HepG2 (cell line): Measurements from ENCODE around the gene SLC38A3. TPM values are rescaled to one million over a fixed set of nuclear protein-coding genes. Genes with fewer than 3 reads are reported as not detected.

Experiments used
- ADNP ChIP-seq: sonication (generic); formaldehyde crosslinking; IDR thresholded peaks from 2 replicates; pipeline ENCODE4 v1.4.0; 2020; ENCODE audit warnings: missing genetic modification reagents
- FOXC1 ChIP-seq: sonication (generic); formaldehyde crosslinking; IDR thresholded peaks from 2 replicates; pipeline ENCODE4 v1.8.0; 2022; ENCODE audit warnings: mild to moderate bottlenecking, missing genetic modification reagents, borderline replicate concordance
- FUBP1 ChIP-seq: sonication (generic); formaldehyde crosslinking; IDR thresholded peaks from 2 replicates; pipeline ENCODE4 v1.5.1; 2020; ENCODE audit warnings: missing genetic modification reagents, mild to moderate bottlenecking, borderline replicate concordance
- HDAC2 ChIP-seq: sonication (generic); formaldehyde crosslinking; IDR thresholded peaks from 2 replicates; pipeline ENCODE4 v1.4.0; 2020; ENCODE audit warnings: missing genetic modification reagents
- MTA1 ChIP-seq: sonication (generic); formaldehyde crosslinking; IDR thresholded peaks from 2 replicates; pipeline ENCODE4 v1.4.0; 2020; ENCODE audit warnings: missing genetic modification reagents, mild to moderate bottlenecking, borderline replicate concordance
- MTF2 ChIP-seq: sonication (generic); formaldehyde crosslinking; IDR thresholded peaks from 2 replicates; pipeline ENCODE4 v1.5.0; 2020; ENCODE audit warnings: missing genetic modification reagents, borderline replicate concordance
- NONO ChIP-seq, 2 experiments: fragments of 450-650 bp in 1 of 2; sonication (generic) in 1 of 2; formaldehyde crosslinking in 1 of 2; IDR thresholded peaks in 1 of 2; conservative IDR thresholded peaks in 1 of 2; 2 replicates each; pipeline versions ENCODE4 v1.6.1 to v1.8.0; 2017 to 2022; ENCODE audit warnings: mild to moderate bottlenecking in 1 of 2, missing genetic modification reagents in 1 of 2, moderate library complexity in 1 of 2
- RBM22 ChIP-seq: fragments of 200-400 bp; formaldehyde crosslinking; optimal IDR thresholded peaks from 2 replicates; pipeline ENCODE3; 2017; ENCODE audit warnings: mild to moderate bottlenecking, low read length, moderate library complexity
- SIN3A ChIP-seq: IDR thresholded peaks from 2 replicates; pipeline ENCODE4 v1.6.1; 2011; ENCODE audit warnings: low read depth, mild to moderate bottlenecking, control low read depth, low read length, borderline replicate concordance
- SPEN ChIP-seq: sonication (generic); formaldehyde crosslinking; IDR thresholded peaks from 2 replicates; pipeline ENCODE4 v1.5.1; 2020; ENCODE audit warnings: low read depth, mild to moderate bottlenecking, missing genetic modification reagents
- SRSF1 ChIP-seq: fragments of 200-400 bp; formaldehyde crosslinking; optimal IDR thresholded peaks from 2 replicates; pipeline ENCODE3; 2017; ENCODE audit warnings: mild to moderate bottlenecking, low read depth, low read length, moderate library complexity
- TBX3 ChIP-seq: fragments of 450-650 bp; IDR thresholded peaks from 2 replicates; pipeline ENCODE4 v1.6.1; 2017; ENCODE audit warnings: antibody characterized with exemption, mild to moderate bottlenecking, inconsistent platforms, borderline replicate concordance
- ZFX ChIP-seq: sonication (generic); formaldehyde crosslinking; IDR thresholded peaks from 2 replicates; pipeline ENCODE4 v1.4.0; 2020; ENCODE audit warnings: mild to moderate bottlenecking, low read depth, missing genetic modification reagents, moderate library complexity
- ZNF629 ChIP-seq: sonication (generic); formaldehyde crosslinking; conservative IDR thresholded peaks from 2 replicates; pipeline ENCODE4 v1.5.0; 2020; ENCODE audit warnings: missing genetic modification reagents
- ZSCAN12 ChIP-seq: sonication (generic); formaldehyde crosslinking; IDR thresholded peaks from 2 replicates; pipeline ENCODE4 v1.9.0; 2021; ENCODE audit warnings: mild to moderate bottlenecking, missing genetic modification reagents
- ZSCAN25 ChIP-seq: sonication (generic); formaldehyde crosslinking; IDR thresholded peaks from 2 replicates; pipeline ENCODE4 v1.8.0; 2022; ENCODE audit warnings: mild to moderate bottlenecking, missing genetic modification reagents
- polyA plus RNA-seq, 8 experiments: library from polyadenylated mRNA; depleted of rRNA in 3 of 8; stranded (reverse) in 7 of 8; unstranded in 1 of 8; fragments of >200 nt; fragmentation: Illumina TruSeq in 4 of 8; extraction: Trizol in 4 of 8; gene quantifications; 2 replicates each; pipeline versions ENCODE4 v1.2.1 to v1.2.3, GENCODE V29; 2011 to 2016; ENCODE audit warnings: low read depth in 4 of 8, missing spikeins in 1 of 8, mixed read lengths in 1 of 8; ENCODE audit not compliant: insufficient read depth in 1 of 8
- total RNA-seq, 5 experiments: library from RNA; depleted of rRNA; stranded (reverse); fragments of >200 nt; fragmentation: Illumina TruSeq; extraction: Trizol; gene quantifications; 2 replicates each; pipeline ENCODE4 v1.2.3, GENCODE V29; 2016; ENCODE audit warnings: low read depth in 1 of 5
- TF ChIP-seq, protein P1 (sequence below): sonication (generic); formaldehyde crosslinking; IDR thresholded peaks from 2 replicates; pipeline ENCODE4 v1.5.0; 2020; ENCODE audit warnings: missing genetic modification reagents
- TF ChIP-seq, protein P2 (sequence below): IDR thresholded peaks from 2 replicates; pipeline ENCODE4 v1.6.1; 2016; ENCODE audit warnings: mild to moderate bottlenecking

The SLC38A3 gene
- total and polyA plus RNA-seq, 2 of the 13 experiments (the other 11 are each of a cell fraction or from before 2014, with no cell fraction given): 29.8 to 164 TPM

DNA sequence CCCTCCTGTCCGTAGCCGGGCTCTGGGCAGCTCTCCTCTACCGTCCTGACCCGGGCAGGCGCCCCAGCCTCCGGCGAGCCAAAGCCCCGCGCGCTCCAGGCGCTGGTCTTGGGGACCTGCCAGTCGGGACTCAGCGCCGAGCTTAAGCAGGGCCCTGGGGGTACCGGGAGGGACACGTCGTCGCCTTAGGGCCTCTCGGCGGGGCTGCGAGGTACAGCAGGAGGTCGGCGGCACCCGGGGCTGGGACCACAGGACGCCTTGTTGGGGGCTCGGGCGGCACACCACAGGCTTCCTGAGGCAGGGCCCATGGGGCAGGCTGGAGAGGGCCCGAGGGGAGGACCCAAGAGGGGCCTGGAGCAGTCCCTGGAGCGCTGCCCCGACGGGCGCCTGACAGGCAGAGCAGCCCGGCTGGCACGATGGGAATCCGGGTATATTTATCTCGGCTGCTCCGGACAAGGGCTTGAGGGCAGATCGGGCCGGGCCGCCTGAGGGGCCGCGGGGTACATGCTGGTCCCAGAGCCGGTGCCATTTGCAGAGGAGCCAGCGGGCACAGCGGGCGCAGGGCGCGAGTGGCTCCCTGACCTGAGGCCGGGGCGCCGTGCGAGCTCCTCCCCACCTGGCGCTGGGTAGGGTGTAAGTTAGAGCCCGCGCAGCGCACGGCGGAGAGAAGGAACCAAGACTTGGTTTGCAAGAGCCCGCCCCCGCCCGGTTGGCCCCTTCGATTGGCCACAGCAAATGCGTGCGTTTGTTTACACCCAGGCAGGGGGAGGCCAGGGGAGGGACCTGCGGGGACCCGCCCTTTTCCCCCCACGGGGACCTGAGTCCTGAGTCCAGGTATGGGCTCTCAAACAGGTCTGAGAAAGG is 574 bp downstream of the SLC38A3 start (continued):
- TF ChIP-seq TBX3 (no peak), ADNP (CRISPR knock-in tag) (no peak), SRSF1 (peak; percentile 79), ZFX (peak; percentile 45; the same call in 1 of the 2 replicates), HDAC2 (peak; percentile 39; the same call in 1 of the 2 replicates), FUBP1 (CRISPR knock-in tag) (0 out of 2 replicates have a peak, but pooled peaks have one; percentile 55), ZNF629 (0 out of 2 replicates have a peak, but pooled peaks have one; percentile 2), ZSCAN25 (CRISPR knock-in tag) (peak; percentile 67; the same call in 1 of the 2 replicates), NONO (IDR thresholded peaks at IDR 0.05) (no peak), NONO (CRISPR knock-in tag; conservative IDR thresholded peaks at IDR 0.05) (peak; percentile 58; the same call in 1 of the 2 replicates), RBM22 (peak; percentile 29), ZSCAN12 (CRISPR knock-in tag) (peak; percentile 74; the same call in 1 of the 2 replicates), SIN3A (peak; percentile 97), FOXC1 (CRISPR knock-in tag) (0 out of 2 replicates have a peak, but pooled peaks have one; percentile 7), MTF2 (CRISPR knock-in tag) (0 out of 2 replicates have a peak, but pooled peaks have one; percentile 26), SPEN (CRISPR knock-in tag) (0 out of 2 replicates have a peak, but pooled peaks have one; percentile 28), MTA1 (CRISPR knock-in tag) (0 out of 2 replicates have a peak, but pooled peaks have one; percentile 24)
- TF ChIP-seq, protein P1, sequence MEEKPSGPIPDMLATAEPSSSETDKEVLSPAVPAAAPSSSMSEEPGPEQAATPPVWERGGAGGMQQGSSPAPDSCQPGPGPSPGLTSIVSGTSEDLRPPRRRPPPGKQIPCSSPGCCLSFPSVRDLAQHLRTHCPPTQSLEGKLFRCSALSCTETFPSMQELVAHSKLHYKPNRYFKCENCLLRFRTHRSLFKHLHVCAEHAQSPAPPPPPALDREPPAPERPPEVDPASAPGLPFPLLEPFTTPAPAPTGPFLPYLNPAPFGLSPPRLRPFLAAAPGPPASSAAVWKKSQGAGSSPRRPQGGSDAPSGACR (CRISPR knock-in tag): peak; percentile 18; the same call in 1 of the 2 replicates
- TF ChIP-seq, protein P2, sequence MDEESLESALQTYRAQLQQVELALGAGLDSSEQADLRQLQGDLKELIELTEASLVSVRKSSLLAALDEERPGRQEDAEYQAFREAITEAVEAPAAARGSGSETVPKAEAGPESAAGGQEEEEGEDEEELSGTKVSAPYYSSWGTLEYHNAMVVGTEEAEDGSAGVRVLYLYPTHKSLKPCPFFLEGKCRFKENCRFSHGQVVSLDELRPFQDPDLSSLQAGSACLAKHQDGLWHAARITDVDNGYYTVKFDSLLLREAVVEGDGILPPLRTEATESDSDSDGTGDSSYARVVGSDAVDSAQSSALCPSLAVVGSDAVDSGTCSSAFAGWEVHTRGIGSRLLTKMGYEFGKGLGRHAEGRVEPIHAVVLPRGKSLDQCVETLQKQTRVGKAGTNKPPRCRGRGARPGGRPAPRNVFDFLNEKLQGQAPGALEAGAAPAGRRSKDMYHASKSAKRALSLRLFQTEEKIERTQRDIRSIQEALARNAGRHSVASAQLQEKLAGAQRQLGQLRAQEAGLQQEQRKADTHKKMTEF (CRISPR knock-in tag): 0 out of 2 replicates have a peak, but pooled peaks have one; percentile 37
